ENCODE results near the gene EXO1.

DNA sequence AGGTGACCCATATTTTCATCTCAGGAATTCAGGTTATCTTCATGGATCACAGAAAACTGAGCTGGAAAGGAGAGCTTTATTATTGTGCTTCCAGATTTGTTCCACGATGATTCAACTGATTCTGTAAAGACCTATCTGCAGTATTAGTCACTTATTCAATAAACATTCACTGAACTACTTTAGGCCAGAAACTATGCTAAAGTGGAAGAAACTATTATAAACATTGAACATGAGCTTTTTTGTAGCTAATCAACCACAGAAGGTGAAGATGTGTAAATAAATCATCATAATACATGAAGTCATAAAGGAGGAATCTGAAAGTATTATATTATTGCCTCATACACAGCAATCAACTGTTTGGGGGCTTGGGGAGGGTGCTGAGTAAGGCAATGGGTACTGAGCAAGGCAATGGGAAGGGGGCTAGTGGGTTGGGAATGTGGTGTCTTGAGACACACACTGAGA is 30.6 kb upstream of the EXO1 start:
- TF ChIP-seq, protein P1, sequence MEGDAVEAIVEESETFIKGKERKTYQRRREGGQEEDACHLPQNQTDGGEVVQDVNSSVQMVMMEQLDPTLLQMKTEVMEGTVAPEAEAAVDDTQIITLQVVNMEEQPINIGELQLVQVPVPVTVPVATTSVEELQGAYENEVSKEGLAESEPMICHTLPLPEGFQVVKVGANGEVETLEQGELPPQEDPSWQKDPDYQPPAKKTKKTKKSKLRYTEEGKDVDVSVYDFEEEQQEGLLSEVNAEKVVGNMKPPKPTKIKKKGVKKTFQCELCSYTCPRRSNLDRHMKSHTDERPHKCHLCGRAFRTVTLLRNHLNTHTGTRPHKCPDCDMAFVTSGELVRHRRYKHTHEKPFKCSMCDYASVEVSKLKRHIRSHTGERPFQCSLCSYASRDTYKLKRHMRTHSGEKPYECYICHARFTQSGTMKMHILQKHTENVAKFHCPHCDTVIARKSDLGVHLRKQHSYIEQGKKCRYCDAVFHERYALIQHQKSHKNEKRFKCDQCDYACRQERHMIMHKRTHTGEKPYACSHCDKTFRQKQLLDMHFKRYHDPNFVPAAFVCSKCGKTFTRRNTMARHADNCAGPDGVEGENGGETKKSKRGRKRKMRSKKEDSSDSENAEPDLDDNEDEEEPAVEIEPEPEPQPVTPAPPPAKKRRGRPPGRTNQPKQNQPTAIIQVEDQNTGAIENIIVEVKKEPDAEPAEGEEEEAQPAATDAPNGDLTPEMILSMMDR (conservative IDR thresholded peaks at IDR 0.05; ENCODE audit: low read length), result no peak
- no peak for TF ChIP-seq EZH2phosphoT487 (IDR thresholded peaks at IDR 0.05; ENCODE audit: borderline replicate concordance)

All from Loucy (cell line).